ENCODE measurements around the gene CNN2.

Gene CNN2

DNA sequence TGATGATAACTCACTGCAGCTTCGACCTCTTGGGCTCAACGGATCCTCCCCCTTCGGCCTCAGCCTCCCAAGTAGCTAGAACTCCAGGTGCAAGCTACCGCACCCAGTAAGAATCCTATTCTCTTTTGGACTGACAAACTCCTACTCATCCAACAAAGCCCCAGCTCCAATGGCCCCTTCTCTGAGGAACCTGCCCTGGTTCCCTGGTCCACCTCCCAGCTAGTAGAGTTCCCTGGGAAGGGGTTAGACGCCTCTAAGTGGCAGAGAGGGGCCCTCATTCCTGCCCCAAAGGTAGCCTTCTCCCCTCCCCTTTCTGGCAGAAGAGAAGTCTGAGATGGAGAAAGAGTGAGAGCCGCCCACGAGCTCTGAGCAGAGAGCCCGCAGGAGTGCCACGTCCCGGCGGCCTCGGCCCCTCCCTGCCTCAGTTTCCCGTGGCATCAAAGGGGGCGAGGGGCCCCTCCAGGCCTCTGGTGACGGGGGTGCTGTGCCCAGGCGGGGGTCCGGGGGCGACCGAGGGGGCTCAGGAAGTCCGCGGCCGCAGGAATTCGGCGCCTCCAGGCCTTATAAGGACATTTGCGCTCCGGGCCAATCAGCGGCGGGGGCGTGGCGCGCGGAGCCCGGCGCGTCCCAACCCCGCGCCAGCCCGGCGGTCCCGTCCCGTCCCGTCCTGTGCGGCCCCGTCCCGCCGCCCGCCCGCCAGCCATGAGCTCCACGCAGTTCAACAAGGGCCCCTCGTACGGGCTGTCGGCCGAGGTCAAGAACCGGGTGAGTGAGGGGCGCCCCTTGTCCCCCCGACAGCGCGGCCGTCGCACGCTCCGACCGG is at the start of gene CNN2:
TSS of gene CNN2 (plus strand) at position 649 of the 823 bp plus-strand sequence. CDS start at position 703, 54 bp downstream.
- DNase-seq = peak; percentile 49 to 63

DNA sequence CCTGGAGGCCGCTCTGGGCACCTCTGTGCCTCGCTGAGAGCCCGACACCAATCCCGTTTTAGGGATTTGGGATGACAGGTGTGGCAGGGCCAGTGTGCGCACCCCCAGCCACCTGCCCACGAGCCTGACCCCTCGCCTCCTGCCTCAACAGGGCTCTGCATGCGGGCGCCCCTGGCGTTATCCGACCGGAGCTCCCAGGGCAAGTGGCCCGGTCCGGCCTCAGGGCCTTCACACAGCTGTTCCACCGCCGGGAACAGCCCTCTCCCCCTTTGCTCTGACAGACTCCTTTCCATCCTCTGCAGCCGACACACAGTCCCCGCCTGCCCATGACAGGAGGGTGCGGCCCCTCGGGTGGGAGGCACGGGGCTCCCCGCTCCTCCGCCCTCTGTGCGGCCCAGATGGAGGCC is 49.3 kb upstream of the CNN2 start:
- no peak for DNase-seq

DNA sequence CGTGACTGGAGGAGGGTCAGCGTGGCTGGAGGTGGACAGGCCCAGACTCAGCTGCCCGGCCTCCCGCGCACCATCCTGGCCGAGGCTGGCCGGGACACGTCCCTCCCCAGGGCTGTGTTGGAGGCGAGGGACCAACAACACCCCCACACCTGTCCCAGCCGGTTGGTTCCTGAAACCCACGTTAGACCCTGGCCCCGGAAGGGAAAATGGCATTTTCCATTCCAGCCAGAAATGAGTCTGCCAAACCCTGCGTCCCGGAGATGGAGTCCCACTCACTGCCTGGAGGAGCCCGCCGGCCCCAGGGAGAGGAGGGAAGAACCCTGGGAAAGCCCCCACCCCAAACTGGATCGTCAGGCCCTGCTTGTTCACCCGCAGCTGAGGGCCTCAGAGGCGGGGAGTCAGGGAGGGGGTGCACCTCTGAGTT is 47.1 kb upstream of the CNN2 start:
- DNase-seq = no peak

DNA sequence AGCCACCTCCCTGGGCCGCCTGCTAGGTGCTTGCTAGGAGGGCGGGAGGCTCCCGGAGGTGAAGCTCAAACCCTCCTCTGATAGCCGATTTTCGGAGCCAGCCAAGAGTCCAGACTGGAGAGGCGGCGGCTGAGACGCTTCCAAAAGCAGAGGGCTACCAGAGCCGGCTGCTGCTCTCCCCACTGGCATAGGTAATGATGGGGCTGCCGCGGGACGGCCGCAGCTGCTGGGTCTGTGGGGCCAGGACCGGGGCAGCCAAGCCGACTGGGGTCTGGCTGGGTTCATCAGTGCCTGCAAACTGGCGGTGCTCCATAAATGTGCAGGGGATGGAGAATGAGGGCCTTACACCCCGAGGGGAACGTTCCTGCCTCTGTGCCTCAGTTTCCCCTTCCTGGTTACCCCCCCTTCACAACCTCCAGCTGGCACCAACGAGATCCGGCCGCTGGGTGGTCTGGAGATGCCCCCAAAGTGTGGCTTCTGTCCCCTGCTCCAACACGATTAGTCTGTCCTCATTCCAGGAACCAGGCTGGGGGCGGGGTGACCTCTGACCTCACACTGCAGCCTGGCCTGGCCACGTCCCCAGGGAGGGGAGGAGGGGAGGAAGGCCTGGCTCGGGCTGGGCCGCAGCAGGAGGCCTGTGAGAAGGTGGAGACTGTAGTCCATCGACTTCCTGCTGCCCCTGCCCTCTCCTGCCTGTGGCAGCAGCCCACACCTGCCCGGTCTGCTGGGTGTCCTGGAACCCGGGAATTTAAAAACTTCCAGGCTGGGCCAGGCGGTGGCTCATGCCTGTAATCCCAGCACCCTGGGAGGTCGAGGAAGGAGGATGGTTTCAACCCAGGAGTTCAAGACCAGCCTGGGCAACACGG is 46.0 kb upstream of the CNN2 start:
- DNase-seq = no peak

DNA sequence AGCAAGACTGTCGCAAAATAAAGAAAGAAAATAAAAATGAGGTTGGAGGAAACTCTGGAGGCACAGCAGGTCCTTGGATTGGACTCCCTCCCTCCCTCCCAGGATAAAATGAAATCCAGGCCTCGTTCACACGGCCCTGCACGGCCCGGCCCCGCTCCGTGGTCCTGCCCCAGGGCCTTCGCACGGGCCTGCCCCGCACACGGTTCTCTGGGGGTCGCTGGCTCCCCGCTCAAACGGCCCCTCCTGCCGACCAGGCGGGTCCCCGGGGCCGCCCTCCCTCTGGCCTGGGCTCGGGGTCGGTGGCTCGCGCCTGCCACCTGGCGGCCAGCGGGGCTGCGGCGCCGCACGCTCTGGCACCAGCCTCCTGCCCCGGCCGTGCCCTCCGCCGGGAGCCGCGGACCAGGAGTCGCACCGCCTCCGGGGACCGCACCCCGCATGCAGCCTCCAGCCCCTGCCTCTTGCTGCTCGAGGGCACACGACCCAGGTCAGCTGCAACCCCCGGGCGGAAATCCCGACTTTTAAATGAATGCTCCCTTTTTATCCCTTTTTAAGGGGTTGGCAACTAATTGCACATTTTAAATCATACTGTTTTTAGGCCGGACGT is 43.7 kb upstream of the CNN2 start:
- DNase-seq = peak; percentile 40 to 44

DNA sequence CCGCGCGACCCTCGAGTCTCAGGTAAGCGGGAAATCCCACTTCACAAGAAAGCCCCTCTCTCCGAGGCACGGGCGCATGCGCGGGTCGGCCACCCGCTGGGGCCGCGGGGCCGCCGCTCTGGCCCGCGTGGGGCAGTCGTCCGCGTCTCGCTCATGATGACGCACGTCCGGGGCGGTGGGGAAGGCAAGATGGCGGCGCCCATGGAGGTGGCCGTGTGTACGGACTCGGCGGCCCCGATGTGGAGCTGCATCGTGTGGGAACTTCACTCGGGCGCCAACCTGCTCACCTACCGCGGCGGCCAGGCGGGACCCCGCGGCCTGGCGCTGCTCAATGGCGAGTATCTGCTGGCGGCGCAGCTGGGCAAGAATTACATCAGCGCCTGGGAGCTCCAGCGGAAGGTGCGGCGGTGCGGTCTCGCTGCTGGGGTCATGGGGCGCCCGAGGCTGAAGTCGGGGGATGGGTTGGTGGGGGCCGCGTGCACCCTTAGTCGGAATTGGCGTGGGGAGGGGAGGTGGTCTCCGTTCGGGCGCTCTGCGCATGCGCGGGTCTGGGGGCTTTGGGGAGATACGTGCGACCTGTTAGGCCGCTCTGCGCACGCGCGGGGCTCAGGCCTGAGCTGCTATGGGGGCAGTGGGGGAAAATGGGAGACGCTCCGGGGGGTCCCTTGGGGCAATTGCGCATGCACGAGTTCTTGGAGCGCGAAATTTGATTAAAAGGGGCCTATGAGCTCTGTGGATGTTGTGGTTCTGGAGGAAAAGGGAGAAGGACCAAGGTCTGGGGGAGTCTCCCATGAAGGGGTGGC is 42.0 kb upstream of the CNN2 start, which contains the start of gene WDR18:
TSS of gene WDR18 (plus strand) at position 181 of the 803 bp plus-strand sequence. CDS start at position 190, 9 bp downstream.
- DNase-seq = peak; percentile 71 to 77

DNA sequence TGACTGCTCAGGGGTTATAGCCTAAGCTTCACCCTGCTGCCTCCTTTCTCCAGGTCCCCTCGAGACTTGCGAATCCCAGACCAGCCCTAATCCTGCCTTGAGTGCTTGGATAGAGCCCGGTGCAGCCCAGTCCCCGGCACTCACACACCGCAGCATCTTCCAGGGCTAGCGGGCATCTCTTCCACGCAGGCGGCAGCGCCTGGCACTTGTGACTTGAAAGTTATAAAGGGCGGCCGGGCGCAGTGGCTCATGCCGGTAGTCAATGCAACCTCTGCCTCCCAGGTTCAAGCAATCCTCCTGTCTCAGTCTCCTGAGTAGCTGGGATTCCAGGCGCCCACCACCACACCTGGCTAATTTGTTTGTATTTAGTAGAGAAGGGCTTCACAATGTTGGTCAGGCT is 40.3 kb upstream of the CNN2 start:
- no peak for DNase-seq

DNA sequence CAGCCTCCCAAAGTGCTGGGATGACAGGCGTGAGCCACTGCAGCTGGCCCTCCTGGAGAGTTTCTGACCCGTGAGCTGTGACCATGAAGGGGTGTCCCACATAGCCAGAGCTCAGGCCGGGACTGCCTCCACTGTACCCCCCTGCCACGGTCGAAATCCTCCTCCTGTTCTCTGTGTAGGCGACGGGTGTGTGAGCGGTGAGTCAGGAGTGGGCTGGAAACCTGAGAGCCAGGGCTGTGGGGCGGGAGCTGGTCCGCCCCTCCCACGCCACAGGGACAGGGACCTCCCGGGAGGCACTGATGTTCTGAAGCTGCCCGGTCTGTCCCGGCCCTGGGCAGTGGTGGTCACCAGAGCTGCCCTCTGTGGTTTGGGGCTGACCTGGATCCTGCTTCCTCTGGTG is 38.3 kb upstream of the CNN2 start:
- no peak for DNase-seq

DNA sequence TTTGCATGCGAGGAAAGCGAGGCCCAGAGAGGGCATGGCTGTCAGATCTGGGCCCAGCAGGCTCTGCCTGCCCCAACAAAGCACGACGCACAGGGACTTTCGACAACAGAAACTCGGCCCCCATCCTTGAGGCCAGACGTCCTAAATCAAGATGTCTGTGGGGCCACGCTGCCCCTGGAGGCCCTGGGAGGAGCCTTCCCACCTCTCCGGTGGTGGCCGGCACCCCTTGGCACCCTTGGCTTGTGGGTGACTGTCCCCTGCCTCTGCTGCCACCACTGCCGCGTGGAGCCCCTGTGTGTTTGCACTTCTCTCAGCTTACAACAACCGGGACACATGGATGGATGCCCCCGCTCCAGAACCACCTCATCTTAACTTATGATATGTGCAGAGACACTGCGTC is 37.9 kb upstream of the CNN2 start:
- no peak for DNase-seq

DNA sequence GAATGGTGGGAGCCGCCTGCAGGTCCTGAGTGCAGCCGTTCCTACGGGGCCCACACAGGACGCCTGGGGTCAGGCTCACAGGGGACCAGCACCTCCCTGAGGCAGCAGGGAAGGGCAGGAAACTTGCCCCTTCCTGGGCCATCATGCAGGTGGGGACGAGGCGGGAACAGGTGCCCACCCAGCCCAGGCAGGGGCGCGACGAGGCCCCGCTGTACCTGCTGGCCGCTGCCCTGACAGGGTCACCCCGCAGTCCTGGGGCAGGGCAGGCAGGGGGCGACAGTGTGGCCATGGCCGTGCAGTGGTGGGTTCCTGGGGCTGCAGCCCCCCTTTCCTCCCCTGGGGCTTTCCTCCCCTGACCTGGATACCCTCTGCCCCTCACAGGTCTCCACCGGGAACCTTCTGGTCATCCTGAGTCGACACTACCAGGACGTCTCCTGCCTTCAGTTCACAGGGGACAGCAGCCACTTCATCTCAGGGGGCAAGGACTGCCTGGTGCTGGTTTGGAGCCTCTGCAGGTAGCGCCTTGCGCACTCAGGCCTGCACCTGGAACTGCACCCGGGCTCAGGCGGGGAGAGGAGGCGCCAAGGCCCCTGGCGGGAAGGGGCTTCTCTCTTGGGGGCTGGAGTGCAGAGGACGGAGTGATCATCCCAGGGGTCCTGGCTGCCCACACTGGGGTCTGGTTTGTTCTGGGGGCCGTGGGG is 36.9 kb upstream of the CNN2 start:
- no peak for DNase-seq

DNA sequence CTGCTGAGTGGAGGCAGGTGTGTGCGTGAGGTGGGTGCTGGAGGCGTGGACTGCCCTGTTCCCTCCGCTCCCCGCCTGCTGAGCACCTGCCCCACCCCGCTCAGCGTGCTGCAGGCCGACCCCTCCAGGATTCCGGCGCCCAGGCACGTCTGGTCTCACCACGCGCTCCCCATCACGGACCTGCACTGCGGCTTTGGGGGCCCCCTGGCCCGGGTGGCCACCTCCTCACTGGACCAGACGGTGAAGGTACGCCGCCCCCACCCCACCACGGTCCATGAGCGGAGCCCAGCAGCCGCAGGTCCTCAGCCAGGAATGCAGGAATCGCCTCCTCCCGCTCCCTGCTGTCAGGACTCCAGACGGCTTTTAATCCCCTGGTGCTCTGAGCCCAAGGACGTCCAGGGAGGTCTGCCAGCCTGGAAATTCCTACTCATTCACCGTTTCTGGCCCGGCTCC is 36.3 kb upstream of the CNN2 start:
- no peak for DNase-seq

DNA sequence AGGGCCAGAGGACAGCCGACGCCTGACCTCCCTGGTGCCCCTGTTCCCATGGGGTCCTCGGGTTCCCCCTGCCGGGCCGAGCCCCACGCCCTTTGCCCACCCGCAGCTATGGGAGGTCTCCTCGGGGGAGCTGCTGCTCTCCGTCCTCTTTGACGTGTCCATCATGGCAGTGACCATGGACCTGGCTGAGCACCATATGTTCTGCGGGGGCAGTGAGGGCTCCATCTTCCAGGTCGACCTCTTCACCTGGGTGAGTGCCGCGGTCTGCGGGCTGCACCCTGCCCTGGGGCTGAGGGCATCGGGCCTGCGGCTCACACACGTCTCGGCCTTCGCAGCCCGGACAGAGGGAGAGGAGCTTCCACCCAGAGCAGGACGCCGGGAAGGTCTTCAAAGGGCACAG is 35.7 kb upstream of the CNN2 start:
- no peak for DNase-seq

DNA sequence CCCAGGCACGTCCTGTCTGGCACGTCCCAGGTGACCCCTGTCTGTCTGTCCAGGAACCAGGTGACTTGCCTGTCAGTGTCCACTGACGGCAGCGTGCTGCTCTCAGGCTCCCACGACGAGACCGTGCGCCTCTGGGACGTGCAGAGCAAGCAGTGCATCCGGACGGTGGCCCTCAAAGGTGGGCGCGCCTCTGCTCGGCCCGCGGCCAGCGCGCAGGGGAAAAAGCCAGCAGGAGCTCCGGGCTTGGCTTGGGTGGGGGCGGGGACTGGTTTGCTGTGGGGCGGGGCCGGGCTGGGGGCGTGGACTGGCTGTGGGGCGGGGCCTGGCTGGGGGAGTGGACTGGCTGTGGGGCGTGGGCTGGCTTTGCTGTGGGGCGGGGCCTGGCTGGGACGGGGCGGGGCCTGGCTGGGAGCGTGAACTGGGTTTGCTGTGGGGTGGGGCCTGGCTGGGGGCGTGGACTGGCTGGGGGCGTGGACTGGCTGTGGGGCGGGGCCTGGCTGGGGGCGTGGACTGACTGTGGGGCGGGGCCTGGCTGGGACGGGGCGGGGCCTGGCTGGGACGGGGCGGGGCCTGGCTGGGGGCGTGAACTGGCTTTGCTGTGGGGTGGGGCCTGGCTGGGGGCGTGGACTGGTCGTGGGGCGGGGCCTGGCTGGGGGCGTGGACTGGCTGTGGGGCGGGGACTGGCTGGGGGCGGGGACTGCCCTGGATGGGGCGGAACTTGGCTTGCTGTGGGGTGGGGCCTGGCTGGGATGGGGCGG is 35.1 kb upstream of the CNN2 start:
- DNase-seq = no peak

DNA sequence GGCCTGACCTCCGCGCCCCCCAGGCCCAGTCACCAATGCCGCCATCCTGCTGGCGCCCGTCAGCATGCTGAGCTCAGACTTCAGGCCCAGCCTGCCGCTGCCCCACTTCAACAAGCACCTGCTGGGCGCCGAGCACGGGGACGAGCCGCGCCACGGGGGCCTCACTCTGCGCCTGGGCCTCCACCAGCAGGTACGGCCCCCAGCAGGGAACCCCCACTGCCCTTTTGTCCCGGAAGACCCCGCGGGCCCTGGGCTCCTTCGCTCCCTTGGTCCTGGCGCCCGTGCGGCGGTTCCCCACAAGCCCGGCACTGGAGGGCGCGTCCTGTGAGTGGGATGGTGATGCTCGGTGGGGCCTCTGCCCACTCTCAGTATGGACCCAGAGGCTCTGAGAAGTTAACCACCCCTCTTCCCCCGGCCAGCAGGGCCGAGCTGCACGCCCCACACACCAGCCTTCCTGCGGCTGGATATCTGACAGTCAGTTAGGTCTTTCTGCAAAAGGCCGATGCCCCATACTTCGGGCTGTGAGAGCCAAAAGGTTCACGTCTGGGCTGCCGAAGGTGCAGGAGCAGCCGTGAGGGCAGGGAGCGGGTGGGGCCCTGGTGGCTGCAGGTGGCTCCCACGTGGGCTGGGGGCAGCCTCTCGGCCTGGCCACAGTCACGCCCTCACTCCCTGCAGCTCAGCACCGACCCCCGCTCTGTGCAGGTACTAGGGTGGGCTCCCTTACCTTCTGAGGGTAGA is 34.3 kb upstream of the CNN2 start:
- DNase-seq = no peak

DNA sequence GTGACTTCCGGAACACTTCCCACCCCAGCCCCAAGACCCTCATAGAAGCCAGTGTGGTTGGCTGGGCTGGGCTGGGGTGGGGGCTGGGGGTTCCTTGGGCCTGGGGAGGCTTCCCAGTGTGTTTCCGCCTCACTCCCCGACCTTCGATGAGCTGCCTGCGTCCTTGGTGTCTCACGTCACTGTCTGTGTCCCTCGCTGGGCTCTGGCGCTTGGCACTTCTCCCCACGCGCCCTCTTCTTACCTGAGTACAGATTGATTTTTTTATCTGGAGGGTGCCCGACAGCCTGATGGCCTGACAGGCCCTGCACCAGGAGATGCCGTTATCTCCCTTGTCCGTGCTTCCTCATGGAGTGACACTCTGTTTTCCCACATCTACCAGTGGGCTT is 33.7 kb upstream of the CNN2 start:
- DNase-seq = no peak

DNA sequence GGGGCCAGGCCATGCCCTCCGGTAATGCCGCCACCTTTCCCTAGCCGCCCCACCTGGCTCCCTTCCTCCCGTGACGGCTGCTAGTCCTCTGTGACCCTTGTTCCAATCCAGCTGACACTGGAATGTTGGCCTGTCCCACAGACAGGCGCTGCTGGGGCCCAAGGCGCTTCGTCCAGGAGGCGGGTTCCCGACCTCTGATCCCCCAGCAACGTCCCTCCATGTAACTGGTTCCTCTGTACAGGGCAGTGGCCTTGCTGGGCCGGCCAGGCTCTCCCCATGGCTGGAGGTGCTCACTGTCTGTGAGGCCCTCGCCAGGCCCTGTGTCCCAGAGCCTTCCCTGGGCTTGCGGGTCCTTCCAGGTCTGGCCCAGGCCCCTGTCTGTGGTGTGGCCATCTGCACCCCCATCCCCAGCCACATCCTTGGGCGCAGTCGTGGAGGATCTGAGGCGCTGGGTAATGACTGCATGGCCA is 33.0 kb upstream of the CNN2 start:
- no peak for DNase-seq

DNA sequence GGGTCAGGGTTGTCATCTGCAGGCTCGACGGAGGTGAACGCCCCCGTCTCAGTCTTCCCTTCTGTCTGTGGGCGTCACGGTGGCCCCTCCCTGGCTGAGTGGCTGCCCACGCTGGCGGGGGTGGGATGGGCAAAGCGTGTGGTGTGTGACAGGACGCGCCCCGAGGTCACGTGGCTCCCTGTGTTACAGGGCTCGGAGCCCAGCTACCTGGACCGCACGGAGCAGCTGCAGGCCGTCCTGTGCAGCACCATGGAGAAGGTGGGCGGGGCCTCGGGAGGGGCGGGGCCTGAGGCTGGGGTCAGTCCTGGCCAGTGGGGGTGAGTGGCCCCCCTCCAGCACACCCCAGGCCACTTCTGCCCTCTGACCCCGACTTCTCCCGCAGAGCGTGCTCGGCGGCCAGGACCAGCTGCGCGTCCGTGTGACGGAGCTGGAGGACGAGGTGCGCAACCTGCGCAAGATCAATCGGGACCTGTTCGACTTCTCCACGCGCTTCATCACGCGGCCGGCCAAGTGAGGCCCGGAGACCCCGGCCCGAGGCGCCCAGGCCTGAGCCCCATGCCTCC is 32.5 kb upstream of the CNN2 start:
- DNase-seq = no peak

DNA sequence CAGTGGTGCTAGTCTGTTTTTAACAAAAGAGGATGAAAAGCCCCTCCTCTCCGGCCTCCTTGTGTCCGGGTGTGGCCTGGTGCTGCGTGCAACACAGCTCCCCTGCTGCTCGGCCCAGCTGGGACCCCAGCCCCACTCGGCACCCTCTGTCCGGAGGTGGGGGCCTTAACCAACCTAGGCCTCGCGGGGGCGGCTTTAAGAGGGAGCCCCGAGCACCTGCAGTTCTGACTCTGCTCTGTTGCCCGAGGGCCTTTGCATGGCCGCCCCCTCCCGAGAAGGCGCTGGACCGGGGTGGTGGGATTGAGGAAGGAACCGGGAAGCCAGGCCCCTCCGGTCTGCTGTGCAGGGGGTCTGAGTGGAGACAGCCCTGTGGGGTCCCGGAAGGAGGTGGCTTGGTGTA is 31.9 kb upstream of the CNN2 start:
- DNase-seq = no peak

DNA sequence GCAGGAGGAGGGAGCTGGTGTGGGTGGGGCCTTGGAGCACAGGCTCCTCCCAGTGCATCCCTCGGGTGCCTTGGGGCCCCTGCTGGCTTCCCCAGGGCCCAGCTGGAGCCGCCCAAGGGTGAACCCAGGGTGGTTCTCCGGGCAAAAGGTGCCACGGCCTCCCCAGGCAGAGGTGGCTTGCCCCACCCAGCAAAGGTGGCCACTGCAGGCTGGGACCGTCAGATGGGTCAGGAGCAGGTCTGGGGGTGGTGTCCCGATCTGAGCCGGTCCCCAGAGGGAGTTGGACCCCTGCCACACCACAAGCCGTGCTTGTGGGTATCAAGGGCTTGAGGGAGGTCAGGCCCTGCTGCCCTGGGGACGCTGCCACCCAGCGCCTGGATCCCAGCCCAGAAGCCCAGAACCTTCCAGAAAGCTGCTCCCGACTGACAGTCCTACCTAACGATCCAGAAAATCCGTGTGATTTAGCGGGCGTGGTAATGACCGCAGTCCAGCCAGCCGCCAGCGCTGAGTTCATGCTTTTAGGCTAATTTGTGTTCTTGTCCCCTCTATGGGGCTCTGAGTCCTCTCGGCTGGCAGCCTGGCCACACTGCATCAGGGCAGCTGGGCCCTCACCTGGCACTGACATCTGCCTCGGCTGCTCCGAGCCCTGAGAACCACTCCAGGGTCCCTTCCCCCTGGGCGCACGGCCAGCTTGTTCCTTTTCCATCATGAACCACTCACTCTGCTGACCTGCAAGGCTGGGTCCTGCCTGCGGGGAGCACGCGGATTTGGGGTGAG is 31.2 kb upstream of the CNN2 start:
- DNase-seq = no peak

All from AML-193 (cell line).